ENCODE data around the gene ITGB3.

DNA sequence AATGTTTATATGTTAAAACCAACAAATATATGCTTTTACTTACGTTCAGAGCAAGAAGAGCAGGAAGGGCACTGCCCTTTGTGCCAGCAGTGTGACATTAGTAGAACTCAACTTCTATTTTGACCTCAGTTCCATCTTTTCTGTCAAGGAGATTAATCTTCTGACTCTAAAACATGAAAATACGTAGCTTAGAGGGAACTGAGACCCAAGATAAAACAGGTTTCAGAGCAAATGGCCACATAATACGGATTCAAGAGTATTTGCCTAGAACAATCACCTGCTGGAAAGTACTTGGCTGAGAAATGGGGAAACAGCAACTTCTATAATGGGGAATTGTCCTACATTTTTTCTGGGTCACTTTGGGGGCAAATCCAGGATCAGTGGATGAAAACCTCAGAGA, 22.3 kb upstream of the ITGB3 start:
- TF ChIP-seq SMC3 (conservative IDR thresholded peaks at IDR 0.05; ENCODE audit: insufficient read depth, low read depth, low read length) (no peak), CTCF (IDR thresholded peaks at IDR 0.05 in 2 of 3, conservative IDR thresholded peaks at IDR 0.05 in 1 of 3; ENCODE audit: insufficient read depth in 2 of 3, low read depth in 1 of 3, low read length in 3 of 3) (no peak), SIN3A (IDR thresholded peaks at IDR 0.05; ENCODE audit: borderline replicate concordance in 2 of 2, control insufficient read depth in 1 of 2, low read depth in 2 of 2, low read length in 2 of 2) (no peak), HDAC6 (IDR thresholded peaks at IDR 0.05; ENCODE audit: low read depth, low read length) (no peak), SNRNP70 (optimal IDR thresholded peaks at IDR 0.05; ENCODE audit: low read depth, low read length) (no peak), FOS (IDR thresholded peaks at IDR 0.05; ENCODE audit: extremely low read depth, insufficient read length) (no peak), ZNF24 (IDR thresholded peaks at IDR 0.05) (no peak), EZH2 (IDR thresholded peaks at IDR 0.05; ENCODE audit: borderline replicate concordance, low read depth, low read length) (no peak)
